ENCODE measurements around the gene RAMP3. TPM values are rescaled to one million over a fixed set of nuclear protein-coding genes. Genes with fewer than 3 reads are reported as not detected.

Gene RAMP3
- total RNA-seq, 1 donor from 2014 or later = not detected

GRCh38 chr7:45211066-45211465 is 53.5 kb downstream of the RAMP3 start:
- H3K4me3 Mint-ChIP-seq (ENCODE audit: unreplicated experiment) = no peak overlapping the region

GRCh38 chr7:45211958-45212357 is 54.4 kb downstream of the RAMP3 start:
- FAIRE-seq (no peak), DNase-seq (ENCODE audit: low read depth) (no peak)
- Mint-ChIP-seq H3K9me3 (ENCODE audit: unreplicated experiment) (peaks cover 8% of the 10 kb centered on the region), H3K4me3 (ENCODE audit: unreplicated experiment) (no peak overlapping the region), H3K27me3 (ENCODE audit: low read depth, unreplicated experiment) (peaks cover 56% of the 10 kb centered on the region), H3K4me1 (ENCODE audit: low read depth, unreplicated experiment) (no peaks in the 10 kb centered on the region), H3K27ac (ENCODE audit: unreplicated experiment) (no peak overlapping the region), H3K36me3 (ENCODE audit: low read depth, unreplicated experiment) (no peaks in the 10 kb centered on the region)
- H2AFZ ChIP-seq (ENCODE audit: low read depth, low read length) = no peak overlapping the region
- H3K4me1 ChIP-seq (ENCODE audit: insufficient read depth, low read length) = no peaks in the 10 kb centered on the region
- H3K27ac ChIP-seq (ENCODE audit: low read depth, low read length) = no peak overlapping the region
- H3K4me2 ChIP-seq (ENCODE audit: low read length) = no peak overlapping the region
- no peaks in the 10 kb centered on the region for H4K20me1 ChIP-seq (ENCODE audit: insufficient read depth, low read length)
- no peak for TF ChIP-seq CTCF (IDR thresholded peaks at IDR 0.05; ENCODE audit: insufficient read depth, low read depth, low read length)
- TF ChIP-seq EZH2 (IDR thresholded peaks at IDR 0.05; ENCODE audit: insufficient read depth, low read length) = no peak
- peaks cover 15% of the 10 kb centered on the region for H3K27me3 ChIP-seq (ENCODE audit: insufficient read depth, low read length)
- H3K9ac ChIP-seq (ENCODE audit: low read length) = no peak overlapping the region
- H3K9me3 ChIP-seq (ENCODE audit: insufficient read depth, low read depth, low read length) = no peaks in the 10 kb centered on the region
- no peak overlapping the region for H3K4me3 ChIP-seq (ENCODE audit: insufficient read depth, low read depth, low read length)
- H3K36me3 ChIP-seq (ENCODE audit: insufficient read depth, low read length) = no peaks in the 10 kb centered on the region
- H3K79me2 ChIP-seq (ENCODE audit: insufficient read depth, low read length) = no peaks in the 10 kb centered on the region

More at GRCh38 chr7:45211066-45211465, 53.5 kb downstream of the RAMP3 start:
- H3K4me2 ChIP-seq (ENCODE audit: low read length) = no peak overlapping the region
- H3K27me3 ChIP-seq (ENCODE audit: insufficient read depth, low read length) = peaks cover 15% of the 10 kb centered on the region
- H3K9ac ChIP-seq (ENCODE audit: low read length) = no peak overlapping the region
- TF ChIP-seq CTCF (IDR thresholded peaks at IDR 0.05; ENCODE audit: insufficient read depth, low read depth, low read length) (no peak), EZH2 (IDR thresholded peaks at IDR 0.05; ENCODE audit: insufficient read depth, low read length) (no peak)
- no peaks in the 10 kb centered on the region for H3K4me1 ChIP-seq (ENCODE audit: insufficient read depth, low read length)
- peaks cover 55% of the 10 kb centered on the region for H3K27me3 Mint-ChIP-seq (ENCODE audit: low read depth, unreplicated experiment)
- no peaks in the 10 kb centered on the region for H4K20me1 ChIP-seq (ENCODE audit: insufficient read depth, low read length)
- H3K4me1 Mint-ChIP-seq (ENCODE audit: low read depth, unreplicated experiment) = no peaks in the 10 kb centered on the region
- no peak for FAIRE-seq
- no peak overlapping the region for H3K27ac Mint-ChIP-seq (ENCODE audit: unreplicated experiment)
- H3K9me3 Mint-ChIP-seq (ENCODE audit: unreplicated experiment) = peaks cover 8% of the 10 kb centered on the region
- no peaks in the 10 kb centered on the region for H3K36me3 Mint-ChIP-seq (ENCODE audit: low read depth, unreplicated experiment)
- H3K79me2 ChIP-seq (ENCODE audit: insufficient read depth, low read length) = no peaks in the 10 kb centered on the region
- DNase-seq (ENCODE audit: low read depth) = no peak
- H3K4me3 ChIP-seq (ENCODE audit: insufficient read depth, low read depth, low read length) = no peak overlapping the region
- H3K27ac ChIP-seq (ENCODE audit: low read depth, low read length) = no peak overlapping the region
- H2AFZ ChIP-seq (ENCODE audit: low read depth, low read length) = no peak overlapping the region
- H3K36me3 ChIP-seq (ENCODE audit: insufficient read depth, low read length) = no peaks in the 10 kb centered on the region
- no peaks in the 10 kb centered on the region for H3K9me3 ChIP-seq (ENCODE audit: insufficient read depth, low read depth, low read length)

- Histone ChIP-seq H3K36me3 (ENCODE audit: insufficient read depth, low read length) (no peaks in the 10 kb centered on the region), H3K79me2 (ENCODE audit: insufficient read depth, low read length) (no peaks in the 10 kb centered on the region), H3K4me3 (ENCODE audit: insufficient read depth, low read depth, low read length) (no peak overlapping the region), H4K20me1 (ENCODE audit: insufficient read depth, low read length) (no peaks in the 10 kb centered on the region), H3K27me3 (ENCODE audit: insufficient read depth, low read length) (peaks cover 14% of the 10 kb centered on the region), H3K9ac (ENCODE audit: low read length) (no peak overlapping the region), H2AFZ (ENCODE audit: low read depth, low read length) (no peak overlapping the region), H3K9me3 (ENCODE audit: insufficient read depth, low read depth, low read length) (no peaks in the 10 kb centered on the region), H3K4me2 (ENCODE audit: low read length) (no peak overlapping the region), H3K4me1 (ENCODE audit: insufficient read depth, low read length) (no peaks in the 10 kb centered on the region), H3K27ac (ENCODE audit: low read depth, low read length) (no peak overlapping the region)
- TF ChIP-seq CTCF (IDR thresholded peaks at IDR 0.05; ENCODE audit: insufficient read depth, low read depth, low read length) (no peak), EZH2 (IDR thresholded peaks at IDR 0.05; ENCODE audit: insufficient read depth, low read length) (no peak)
- H3K27ac Mint-ChIP-seq (ENCODE audit: unreplicated experiment) = no peak overlapping the region
- H3K4me3 Mint-ChIP-seq (ENCODE audit: unreplicated experiment) = no peak overlapping the region
- no peak for FAIRE-seq
- no peak for DNase-seq (ENCODE audit: low read depth)
- peaks cover 8% of the 10 kb centered on the region for H3K9me3 Mint-ChIP-seq (ENCODE audit: unreplicated experiment)
- no peaks in the 10 kb centered on the region for H3K4me1 Mint-ChIP-seq (ENCODE audit: low read depth, unreplicated experiment)
- peaks cover 55% of the 10 kb centered on the region for H3K27me3 Mint-ChIP-seq (ENCODE audit: low read depth, unreplicated experiment)
- H3K36me3 Mint-ChIP-seq (ENCODE audit: low read depth, unreplicated experiment) = no peaks in the 10 kb centered on the region
These were observed 55.0 kb downstream of the RAMP3 start for GRCh38 chr7:45212606-45213005.

Data from astrocyte (in vitro differentiated cells and primary cell).